Measurements from ENCODE around the gene AFDN.
A peak's percentile ranks its signal among the peaks of the same experiment; 100 is the strongest.
"Not testable (repeated sequence)": the region's sequence is repeated elsewhere in the genome, so short reads cannot be mapped to it uniquely, and the experiment has no call there.

Gene AFDN

GRCh38 chr6:167956491-167956890 is 129.8 kb downstream of the AFDN start:
- intact Hi-C loops (cut with DNase I), result no loop called here
- no peak for DNase-seq

GRCh38 chr6:167956983-167957492 is 130.3 kb downstream of the AFDN start:
- intact Hi-C loops (cut with DNase I), result no loop called here
- DNase-seq, result no peak

GRCh38 chr6:167957626-167958025 is 130.9 kb downstream of the AFDN start:
- DNase-seq, result no peak
- intact Hi-C loops (cut with DNase I), result no loop called here

GRCh38 chr6:167960579-167960978 is 133.9 kb downstream of the AFDN start:
- intact Hi-C loops (cut with DNase I), result no loop called here
- no peak for DNase-seq

- DNase-seq, result no peak
- intact Hi-C loops (cut with DNase I), result no loop called here
These were observed 136.0 kb downstream of the AFDN start for GRCh38 chr6:167962711-167963110.

GRCh38 chr6:167963589-167964057 is 136.9 kb downstream of the AFDN start:
- peak in 28 of 42 donors; percentile 22 to 78 (median 46) for DNase-seq
- intact Hi-C loops (cut with DNase I), result no loop called here

GRCh38 chr6:167965592-167966539 is 139.2 kb downstream of the AFDN start:
- no peak for DNase-seq
- intact Hi-C loops (cut with DNase I), result no loop called here

- intact Hi-C loops (cut with DNase I), result no loop called here
- no peak for DNase-seq
These were observed 139.8 kb downstream of the AFDN start for GRCh38 chr6:167966540-167966905.

- peak in 7 of 42 donors; percentile 18 to 69 (median 35) for DNase-seq
- intact Hi-C loops (cut with DNase I), result no loop called here
These were observed 141.4 kb downstream of the AFDN start for GRCh38 chr6:167968091-167968490.

- intact Hi-C loops (cut with DNase I), result no loop called here
- DNase-seq, result peak in 29 of 42 donors; percentile 21 to 81 (median 44)
These were observed 143.5 kb downstream of the AFDN start for GRCh38 chr6:167970230-167970629.

GRCh38 chr6:167972193-167972592 is 145.5 kb downstream of the AFDN start:
- no peak for DNase-seq
- intact Hi-C loops (cut with DNase I), result no loop called here

- no peak for DNase-seq
- intact Hi-C loops (cut with DNase I), result no loop called here
These were observed 146.6 kb downstream of the AFDN start for GRCh38 chr6:167973148-167973885.

GRCh38 chr6:167974640-167975344 is 148.1 kb downstream of the AFDN start:
- DNase-seq, result peak in 1 of 42 donors; percentile 32
- intact Hi-C loops (cut with DNase I), result no loop called here

- no peak for DNase-seq
- intact Hi-C loops (cut with DNase I), result no loop called here
These were observed 148.7 kb downstream of the AFDN start for GRCh38 chr6:167975458-167975857.

GRCh38 chr6:167976116-167976657 is 149.5 kb downstream of the AFDN start:
- DNase-seq; intact Hi-C loops (cut with DNase I): not testable (repeated sequence)

GRCh38 chr6:167976708-167977107 is 150.0 kb downstream of the AFDN start:
- peak in 1 of 42 donors; percentile 20 for DNase-seq
- intact Hi-C loops (cut with DNase I), result no loop called here

- DNase-seq, result no peak
- intact Hi-C loops (cut with DNase I), result no loop called here
These were observed 151.2 kb downstream of the AFDN start for GRCh38 chr6:167977717-167978467.

- intact Hi-C loops (cut with DNase I), result no loop called here
- DNase-seq, result no peak
These were observed 151.9 kb downstream of the AFDN start for GRCh38 chr6:167978607-167979006.

Measured in head of caudate nucleus (tissue), 42 donors.